PC-9 (cell line): ENCODE data around the gene PITPNM1. TPM values are rescaled to one million over a fixed set of nuclear protein-coding genes. Genes with fewer than 3 reads are reported as not detected.

Experiments
- BruUV-seq: library from RNA; stranded (reverse); fragments of 400-500 nt; replicated peaks from 2 replicates; lab custom pipeline; 2021; lab: Mats Ljungman, UMichigan
- CTCF ChIA-PET: fragments of 300-600 bp; sonication (Branson Sonifier 250); formaldehyde crosslinking; loops from one replicate; lab custom pipeline; 2022; ENCODE audit warnings: antibody characterized with exemption; lab: Charles Lee
- POLR2A ChIA-PET: fragments of 300-600 bp; sonication (Branson Sonifier 250); formaldehyde crosslinking; loops from one replicate; lab custom pipeline; 2022; ENCODE audit warnings: antibody characterized with exemption; ENCODE audit not compliant: unreplicated experiment; lab: Charles Lee
- DNase-seq, 2 experiments: peaks; one replicate each; pipeline versions ENCODE4 v3.0.0 to v3.0.0-alpha.2; 2015 to 2022; ENCODE audit warnings: mixed read lengths in 1 of 2
- H2AFZ ChIP-seq: fragments of 200-600 bp; sonication (generic); 2 replicates; pipeline ENCODE4 v1.8.1; 2017; ENCODE audit warnings: antibody characterized with exemption
- H3F3A ChIP-seq: fragments of 200-600 bp; sonication (generic); 2 replicates; pipeline ENCODE4 v1.8.1; 2017; ENCODE audit warnings: antibody characterized with exemption, mild to moderate bottlenecking, low read depth; ENCODE audit not compliant: insufficient read depth
- H3K27ac ChIP-seq: fragments of 200-600 bp; sonication (generic); 2 replicates; pipeline ENCODE4 v1.6.1; 2016; ENCODE audit warnings: mixed run types
- H3K27me3 ChIP-seq: fragments of 200-600 bp; sonication (generic); 2 replicates; pipeline ENCODE4 v1.6.1; 2016; ENCODE audit warnings: low read depth, mixed run types; ENCODE audit not compliant: insufficient read depth
- H3K36me3 ChIP-seq: fragments of 200-600 bp; sonication (generic); 2 replicates; pipeline ENCODE4 v1.6.1; 2016; ENCODE audit warnings: low read depth, mixed run types
- H3K4me1 ChIP-seq: fragments of 200-600 bp; sonication (generic); replicated peaks from 2 replicates; pipeline ENCODE4 v1.6.1; 2016; ENCODE audit warnings: mixed run types; ENCODE audit not compliant: insufficient read depth
- H3K4me2 ChIP-seq: fragments of 200-600 bp; sonication (generic); 2 replicates; pipeline ENCODE4 v1.6.1; 2017; ENCODE audit warnings: mixed run types
- H3K4me3 ChIP-seq: fragments of 200-600 bp; sonication (generic); 2 replicates; pipeline ENCODE4 v1.6.1; 2016; ENCODE audit warnings: mixed run types
- H3K79me2 ChIP-seq: fragments of 200-600 bp; sonication (generic); 2 replicates; pipeline ENCODE4 v1.6.1; 2017; ENCODE audit warnings: low read depth, mixed run types
- H3K9me2 ChIP-seq: fragments of 200-600 bp; sonication (generic); 2 replicates; pipeline ENCODE4 v1.8.1; 2017; ENCODE audit warnings: mild to moderate bottlenecking; ENCODE audit not compliant: insufficient read depth
- H3K9me3 ChIP-seq: fragments of 200-600 bp; sonication (generic); 2 replicates; pipeline ENCODE4 v1.8.1; 2016; ENCODE audit warnings: low read depth; ENCODE audit not compliant: insufficient read depth
- H4K20me1 ChIP-seq: fragments of 200-600 bp; sonication (generic); 2 replicates; pipeline ENCODE4 v1.8.1; 2017; ENCODE audit not compliant: insufficient read depth
- CTCF ChIP-seq: fragments of 200-600 bp; sonication (generic); conservative IDR thresholded peaks from 2 replicates; pipeline ENCODE4 v1.6.1; 2017; ENCODE audit warnings: mixed run types, antibody characterized with exemption, mild to moderate bottlenecking, moderate library complexity
- EZH2 ChIP-seq: fragments of 200-600 bp; sonication (generic); IDR thresholded peaks from 2 replicates; pipeline ENCODE4 v1.8.0; 2017; ENCODE audit warnings: antibody characterized with exemption, low read depth
- intact Hi-C: fragments of 100-400 bp; cut with micrococcal nuclease; formaldehyde crosslinking; loops from one replicate; pipeline ENCODE4 v1.10.0; 2022; ENCODE audit not compliant: unreplicated experiment
- total RNA-seq: library from RNA; stranded (reverse); gene quantifications from 2 replicates; pipeline ENCODE4 v1.2.3, GENCODE V29; 2021

The PITPNM1 gene
- total RNA-seq, 1 experiment from 2014 or later = 84.0 TPM

- H3K4me1 ChIP-seq = peaks cover 34% of the 10 kb centered on the region
- no TSS peak for BruUV-seq
- H3K4me2 ChIP-seq = peak within 1 kb of the TSS; percentile 95
- DNase-seq = peak; percentile 80 to 91
- no peaks in the 10 kb centered on the region for H3K27me3 ChIP-seq
- H2AFZ ChIP-seq = peak within 1 kb of the TSS; percentile 94
- no peak for TF ChIP-seq EZH2
- TF ChIP-seq CTCF = peak; percentile 48; the same call in 1 of the 2 replicates
- peak within 1 kb of the TSS; percentile 92 for H3K4me3 ChIP-seq
- no peaks in the 10 kb centered on the region for H3K9me3 ChIP-seq
- peaks cover 30% of the 10 kb centered on the region for H3F3A ChIP-seq
- intact Hi-C loops = loop anchor here (1.0 to 5.0 kb wide), 8 partner anchors 13 to 117 kb away; partner anchors contain the start of genes CORO1B, GSTP1, POLD4 and PPP1CA
- peaks cover 41% of the 10 kb centered on the region for H3K79me2 ChIP-seq
- ChIA-PET POLR2A (interaction anchor here (0.6 to 0.8 kb wide), 6 partner anchors 68 to 853 kb away, joined by 3 to 7 read pairs (median 5); no protein-coding TSS in a partner anchor), CTCF (interaction anchor here (0.5 to 2.4 kb wide), 6 partner anchors 46 to 395 kb away, joined by 3 to 13 read pairs (median 4); partner anchors contain the start of genes CLCF1 and PPP1CA)
- H3K27ac ChIP-seq = peak within 1 kb of the TSS; percentile 48
- H4K20me1 ChIP-seq = no peaks in the 10 kb centered on the region
- no peaks in the 10 kb centered on the region for H3K36me3 ChIP-seq
- no peaks in the 10 kb centered on the region for H3K9me2 ChIP-seq
Measured at GRCh38 chr11:67468759-67469507, 36.2 kb downstream of the PITPNM1 start, which contains the start of gene TMEM134. Gene TMEM134, minus strand, starts transcription at chr11:67469251. Its CDS starts 59 bp downstream, at chr11:67469192.

- peak overlapping the region; percentile 48 for H3K27ac ChIP-seq
- H3K4me3 ChIP-seq = peak overlapping the region; percentile 92
- no peaks in the 10 kb centered on the region for H3K9me3 ChIP-seq
- H2AFZ ChIP-seq = peak overlapping the region; percentile 81
- H3K79me2 ChIP-seq = peaks cover 41% of the 10 kb centered on the region
- H3K4me1 ChIP-seq = peaks cover 39% of the 10 kb centered on the region
- H3K9me2 ChIP-seq = no peaks in the 10 kb centered on the region
- H4K20me1 ChIP-seq = no peaks in the 10 kb centered on the region
- DNase-seq = no peak
- CTCF ChIA-PET = interaction anchor here (0.5 to 2.4 kb wide), 5 partner anchors 45 to 221 kb away, joined by 3 to 13 read pairs (median 4); partner anchors contain the start of genes CLCF1 and PPP1CA
- H3K27me3 ChIP-seq = no peaks in the 10 kb centered on the region
- intact Hi-C loops = loop anchor here (1.0 to 5.0 kb wide), 6 partner anchors 26 to 116 kb away; partner anchors contain the start of genes CORO1B, GSTP1, POLD4 and PPP1CA
- H3F3A ChIP-seq = peaks cover 36% of the 10 kb centered on the region
- no peaks in the 10 kb centered on the region for H3K36me3 ChIP-seq
- POLR2A ChIA-PET = interaction anchor here (0.6 to 0.8 kb wide), 6 partner anchors 67 to 852 kb away, joined by 3 to 7 read pairs (median 5); no protein-coding TSS in a partner anchor
- peak overlapping the region; percentile 95 for H3K4me2 ChIP-seq
- TSS peak; percentile 15 for BruUV-seq
- no peak for TF ChIP-seq EZH2
- no peak for TF ChIP-seq CTCF
Measured at GRCh38 chr11:67468456-67468758, 36.8 kb downstream of the PITPNM1 start.

DNA sequence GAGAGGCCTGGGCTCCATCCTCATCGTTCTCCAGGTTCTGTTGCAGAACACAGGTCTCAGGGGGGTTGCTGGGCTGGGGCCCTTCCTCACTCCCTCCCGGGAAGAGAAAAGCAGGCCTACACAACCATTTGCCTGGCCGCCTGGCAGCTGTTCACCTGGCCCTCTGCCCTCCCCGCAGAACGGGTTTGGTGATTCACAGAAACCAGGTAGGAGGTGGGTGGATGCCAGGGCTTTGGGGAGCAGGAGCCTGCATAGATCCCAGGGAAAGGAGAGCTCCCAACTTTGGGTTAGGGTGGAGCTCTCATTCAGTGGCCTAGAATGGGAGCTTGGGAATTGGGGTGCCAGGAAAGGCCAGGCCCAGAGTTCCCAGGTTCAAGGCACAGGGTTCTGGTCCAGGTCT, 37.1 kb downstream of the PITPNM1 start:
- peak; percentile 88 to 91 for DNase-seq
- H3K9me2 ChIP-seq = no peaks in the 10 kb centered on the region
- no peaks in the 10 kb centered on the region for H3K27me3 ChIP-seq
- intact Hi-C loops = loop anchor here (1.0 to 5.0 kb wide), 6 partner anchors 25 to 116 kb away; partner anchors contain the start of genes CORO1B, GSTP1, POLD4 and PPP1CA
- peaks cover 39% of the 10 kb centered on the region for H3F3A ChIP-seq
- H3K4me3 ChIP-seq = peak overlapping the region; percentile 92
- H3K4me2 ChIP-seq = peak overlapping the region; percentile 95
- H3K4me1 ChIP-seq = peaks cover 43% of the 10 kb centered on the region
- no peaks in the 10 kb centered on the region for H3K36me3 ChIP-seq
- BruUV-seq = no TSS peak
- H3K9me3 ChIP-seq = no peaks in the 10 kb centered on the region
- no peaks in the 10 kb centered on the region for H4K20me1 ChIP-seq
- H2AFZ ChIP-seq = peak overlapping the region; percentile 81
- no peak for TF ChIP-seq EZH2
- no peak for TF ChIP-seq CTCF
- H3K79me2 ChIP-seq = peaks cover 41% of the 10 kb centered on the region
- peak overlapping the region; percentile 48 for H3K27ac ChIP-seq
- ChIA-PET POLR2A (interaction anchor here (0.6 to 0.8 kb wide), 3 partner anchors 114 to 319 kb away, joined by 3 to 7 read pairs (median 4); no protein-coding TSS in a partner anchor), CTCF (interaction anchor here (0.6 to 2.4 kb wide), 3 partner anchors 67 to 221 kb away, joined by 3 to 13 read pairs (median 9); partner anchors contain the start of genes CLCF1 and PPP1CA)
